A172 (cell line): ENCODE measurements around the gene RIN3. TPM values are rescaled to one million over a fixed set of nuclear protein-coding genes. Genes with fewer than 3 reads are reported as not detected.

Experiments
- DNase-seq: peaks from one replicate; pipeline ENCODE4 v3.0.0-alpha.2; 2015; ENCODE audit warnings: low spot score
- total RNA-seq: library from RNA; depleted of rRNA; stranded (reverse); fragments of >200 nt; shearing (Covaris generic); gene quantifications from 2 replicates; pipeline ENCODE4 v1.2.3, GENCODE V29; 2014; rRNA removed

RIN3 gene, protein sequence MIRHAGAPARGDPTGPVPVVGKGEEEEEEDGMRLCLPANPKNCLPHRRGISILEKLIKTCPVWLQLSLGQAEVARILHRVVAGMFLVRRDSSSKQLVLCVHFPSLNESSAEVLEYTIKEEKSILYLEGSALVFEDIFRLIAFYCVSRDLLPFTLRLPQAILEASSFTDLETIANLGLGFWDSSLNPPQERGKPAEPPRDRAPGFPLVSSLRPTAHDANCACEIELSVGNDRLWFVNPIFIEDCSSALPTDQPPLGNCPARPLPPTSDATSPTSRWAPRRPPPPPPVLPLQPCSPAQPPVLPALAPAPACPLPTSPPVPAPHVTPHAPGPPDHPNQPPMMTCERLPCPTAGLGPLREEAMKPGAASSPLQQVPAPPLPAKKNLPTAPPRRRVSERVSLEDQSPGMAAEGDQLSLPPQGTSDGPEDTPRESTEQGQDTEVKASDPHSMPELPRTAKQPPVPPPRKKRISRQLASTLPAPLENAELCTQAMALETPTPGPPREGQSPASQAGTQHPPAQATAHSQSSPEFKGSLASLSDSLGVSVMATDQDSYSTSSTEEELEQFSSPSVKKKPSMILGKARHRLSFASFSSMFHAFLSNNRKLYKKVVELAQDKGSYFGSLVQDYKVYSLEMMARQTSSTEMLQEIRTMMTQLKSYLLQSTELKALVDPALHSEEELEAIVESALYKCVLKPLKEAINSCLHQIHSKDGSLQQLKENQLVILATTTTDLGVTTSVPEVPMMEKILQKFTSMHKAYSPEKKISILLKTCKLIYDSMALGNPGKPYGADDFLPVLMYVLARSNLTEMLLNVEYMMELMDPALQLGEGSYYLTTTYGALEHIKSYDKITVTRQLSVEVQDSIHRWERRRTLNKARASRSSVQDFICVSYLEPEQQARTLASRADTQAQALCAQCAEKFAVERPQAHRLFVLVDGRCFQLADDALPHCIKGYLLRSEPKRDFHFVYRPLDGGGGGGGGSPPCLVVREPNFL
- total RNA-seq: 0.33 and 2.6 TPM in 2 replicates

DNA sequence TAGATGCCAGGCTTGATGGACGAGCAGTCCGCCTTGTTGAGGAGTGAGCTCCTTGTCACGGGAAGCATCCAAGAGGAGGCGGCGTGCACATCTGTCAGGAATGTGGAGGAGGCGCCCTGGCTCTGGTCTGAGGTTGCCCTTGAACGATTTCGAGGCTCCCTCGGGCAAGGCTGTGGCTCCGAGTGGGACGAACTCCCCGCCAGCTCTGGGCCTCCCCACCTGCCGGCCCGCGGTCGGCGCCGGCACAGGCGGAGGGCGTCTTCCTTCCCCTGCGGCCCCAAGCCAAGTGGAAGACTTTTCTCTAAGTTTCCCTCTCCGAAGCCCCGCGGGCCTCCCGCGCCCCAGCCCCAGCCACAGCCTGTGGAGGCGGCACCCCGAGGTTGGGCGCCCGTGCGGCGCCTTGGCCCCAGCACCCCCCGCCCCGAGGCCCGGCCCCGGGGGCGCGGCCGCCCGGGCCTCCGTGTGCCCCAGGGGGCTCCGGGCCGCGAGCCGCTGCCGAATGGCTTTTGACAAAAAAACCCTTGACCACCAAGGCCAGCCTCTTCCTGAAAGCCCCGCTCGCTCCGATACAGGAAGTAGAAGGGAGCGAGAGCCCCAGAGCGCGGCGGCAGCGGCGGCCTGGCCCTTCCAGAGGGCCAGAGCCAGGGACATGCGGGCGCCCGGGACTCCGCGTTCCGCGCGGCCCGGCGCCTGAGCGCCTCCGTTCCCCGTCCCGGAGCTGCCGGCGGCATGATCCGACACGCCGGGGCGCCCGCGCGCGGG, at the start of gene RIN3:
TSS of gene RIN3 (plus strand) at position 578 of the 762 bp plus-strand sequence. CDS start at position 730, 152 bp downstream.
- peak; percentile 11 for DNase-seq

DNA sequence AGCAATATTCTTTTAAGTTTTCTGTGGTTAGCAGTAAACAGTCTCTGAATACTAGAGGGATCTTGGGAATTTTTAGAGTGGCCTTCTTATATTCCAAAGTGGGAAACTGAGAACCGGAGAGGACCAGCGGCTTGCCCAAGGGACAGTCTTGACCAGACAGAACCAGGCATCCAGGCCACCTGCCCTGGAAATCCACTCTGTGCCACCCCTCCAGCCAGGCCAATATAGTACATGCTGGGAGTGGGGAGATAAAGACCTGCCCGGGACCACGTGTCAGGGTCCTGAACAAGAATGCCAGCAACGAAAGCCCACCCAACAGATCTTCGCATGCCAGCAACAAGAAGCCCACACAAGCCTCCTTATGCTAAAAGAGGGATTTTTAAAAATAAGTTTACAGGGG, 49.4 kb upstream of the RIN3 start:
- DNase-seq: no peak

- no peak for DNase-seq
These were observed 48.9 kb upstream of the RIN3 start for GRCh38 chr14:92464716-92465115.

DNA sequence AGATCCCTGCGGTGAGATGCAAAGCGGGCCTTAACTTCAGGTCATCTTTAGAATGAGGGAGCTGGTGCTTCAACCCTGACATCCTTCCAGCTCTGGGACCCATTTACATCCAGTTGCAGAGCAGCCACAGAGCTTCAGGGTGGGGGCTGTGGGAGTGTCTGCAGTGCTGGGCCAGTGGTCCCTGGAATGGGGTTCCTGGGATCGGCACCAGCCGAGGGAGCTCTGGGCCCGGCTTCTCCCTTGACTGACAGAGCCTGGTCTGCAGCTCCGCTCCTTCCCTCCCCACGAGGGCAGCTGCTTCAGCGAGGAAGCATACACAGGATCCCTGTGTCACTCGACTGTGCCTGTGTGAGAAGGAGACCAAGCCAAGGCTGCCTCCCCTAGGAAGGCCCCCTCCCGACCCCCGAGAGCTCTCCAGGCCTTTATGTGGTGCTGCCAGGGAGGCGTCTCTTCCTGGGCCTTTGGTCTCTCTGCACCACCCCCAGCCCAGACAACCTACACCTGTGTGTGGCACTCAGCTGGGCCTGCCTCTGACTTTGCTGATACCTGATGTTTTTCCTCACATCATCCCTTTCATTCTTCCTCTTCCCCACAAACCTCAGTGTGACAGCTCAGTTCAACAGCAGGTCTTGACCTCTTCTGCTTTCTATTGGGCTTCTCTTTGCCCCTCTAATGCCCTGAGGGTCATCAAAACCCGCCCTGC, 48.1 kb upstream of the RIN3 start:
- no peak for DNase-seq

GRCh38 chr14:92466059-92466458, 47.5 kb upstream of the RIN3 start:
- DNase-seq: no peak

GRCh38 chr14:92469515-92469914, 44.1 kb upstream of the RIN3 start:
- DNase-seq: no peak

GRCh38 chr14:92470215-92470614, 43.4 kb upstream of the RIN3 start:
- peak; percentile 76 for DNase-seq

- DNase-seq: no peak
These were observed 42.8 kb upstream of the RIN3 start for GRCh38 chr14:92470811-92471210.

- DNase-seq: peak; percentile 83
These were observed 41.7 kb upstream of the RIN3 start for GRCh38 chr14:92471919-92472318.

DNA sequence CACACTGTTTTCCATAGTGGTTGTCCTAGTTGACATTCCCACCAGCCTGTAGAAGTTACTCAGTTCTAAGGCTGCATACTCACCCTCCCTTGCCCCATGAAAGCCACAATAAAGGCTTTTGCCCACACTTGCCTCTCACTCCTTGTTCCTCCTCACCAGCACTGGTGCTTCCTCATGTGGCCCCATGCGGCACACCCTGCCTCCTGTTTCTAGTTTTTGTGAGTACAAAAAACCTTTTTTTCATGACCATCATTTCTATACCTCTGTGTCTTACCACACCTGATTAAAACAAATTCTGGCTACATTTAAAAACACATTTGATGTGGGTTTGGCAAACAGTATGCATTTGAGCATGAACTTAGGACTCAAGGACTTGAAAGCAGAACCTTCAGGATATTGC, 40.7 kb upstream of the RIN3 start:
- DNase-seq: no peak

GRCh38 chr14:92473261-92473968, 40.2 kb upstream of the RIN3 start:
- DNase-seq: no peak

DNA sequence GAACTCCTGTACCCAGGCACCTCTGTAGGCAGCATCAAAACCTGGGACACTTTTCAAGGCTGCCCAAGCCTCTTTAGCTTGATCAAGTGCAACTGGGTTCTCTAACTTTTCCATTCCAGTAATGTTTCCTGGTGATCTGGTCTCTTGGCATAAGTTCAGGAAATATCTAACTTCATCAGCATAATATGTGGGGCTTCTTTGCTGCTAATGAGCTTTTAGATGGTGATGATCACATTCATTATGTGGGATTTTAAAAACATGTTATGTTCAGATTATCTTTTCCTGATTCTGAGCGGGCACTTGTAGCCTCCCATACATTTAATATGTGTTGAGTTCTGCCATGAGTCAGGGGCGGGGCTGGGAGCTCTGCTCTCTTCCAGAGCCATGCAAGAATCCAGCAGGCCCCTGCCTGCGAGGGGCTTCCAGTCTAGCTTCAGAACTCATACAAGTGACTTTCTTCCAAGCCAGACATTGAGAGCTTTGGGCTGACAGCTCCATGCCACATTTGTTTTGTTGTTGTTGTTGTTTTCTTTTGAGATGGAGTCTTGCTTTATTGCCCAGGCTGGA, 39.5 kb upstream of the RIN3 start:
- no peak for DNase-seq

DNA sequence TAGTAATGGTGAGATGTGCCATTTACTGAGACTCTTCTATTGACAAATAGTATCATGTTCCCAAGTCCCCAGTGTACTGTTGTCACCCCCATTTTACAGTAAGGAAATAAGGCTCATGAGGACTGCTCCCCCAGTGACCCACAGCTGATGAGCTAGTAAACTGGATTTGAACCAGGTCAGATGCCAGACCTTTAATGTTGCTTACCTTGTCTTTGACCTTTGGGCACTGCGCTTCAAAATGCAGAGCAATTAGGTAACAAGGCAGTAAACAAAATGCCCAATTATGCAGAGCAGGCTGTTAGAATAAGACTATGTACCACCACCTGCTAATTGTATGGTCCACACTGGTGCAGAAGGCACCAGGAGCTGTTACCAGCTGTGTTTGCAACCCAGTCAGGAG, 38.5 kb upstream of the RIN3 start:
- DNase-seq: no peak

- DNase-seq: no peak
These were observed 38.0 kb upstream of the RIN3 start for GRCh38 chr14:92475451-92476187.

GRCh38 chr14:92480856-92481255, 32.7 kb upstream of the RIN3 start:
- no peak for DNase-seq

- no peak for DNase-seq
These were observed 32.2 kb upstream of the RIN3 start for GRCh38 chr14:92481386-92481785.

DNA sequence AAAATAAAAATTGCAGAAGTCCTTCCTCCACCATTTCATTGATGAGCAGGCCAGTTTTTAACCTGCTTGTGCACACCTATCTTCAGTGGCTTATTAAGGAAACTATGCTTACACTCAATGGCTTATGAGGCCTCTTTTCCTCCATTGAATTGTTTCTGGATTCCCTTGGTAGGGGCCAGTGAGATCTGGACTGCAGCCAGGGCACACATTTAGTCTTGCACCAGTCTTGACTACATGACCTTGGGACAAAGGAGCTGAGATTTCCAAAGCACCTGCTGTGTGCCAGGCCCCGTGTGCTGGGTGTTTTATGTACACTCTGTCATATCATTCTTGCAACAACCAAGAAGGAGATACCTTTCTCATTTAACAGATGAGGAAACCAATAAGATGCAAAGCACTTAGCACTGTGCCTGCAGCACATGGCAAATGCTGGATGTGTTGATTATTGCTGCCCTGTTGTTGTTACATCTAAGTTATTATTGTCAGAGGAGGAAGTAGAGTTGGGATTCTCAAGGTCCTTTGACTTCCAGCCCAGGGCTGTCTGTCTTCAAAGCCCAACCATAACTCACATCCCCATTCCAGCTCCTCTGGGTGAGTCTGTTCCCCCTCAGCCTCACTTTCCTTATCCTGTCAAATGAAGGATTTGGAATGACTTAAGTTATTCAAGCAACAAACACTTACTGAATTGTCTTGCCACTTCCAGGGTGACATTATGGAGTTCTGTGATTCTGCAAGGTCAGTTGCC, 31.6 kb upstream of the RIN3 start:
- DNase-seq: no peak

DNA sequence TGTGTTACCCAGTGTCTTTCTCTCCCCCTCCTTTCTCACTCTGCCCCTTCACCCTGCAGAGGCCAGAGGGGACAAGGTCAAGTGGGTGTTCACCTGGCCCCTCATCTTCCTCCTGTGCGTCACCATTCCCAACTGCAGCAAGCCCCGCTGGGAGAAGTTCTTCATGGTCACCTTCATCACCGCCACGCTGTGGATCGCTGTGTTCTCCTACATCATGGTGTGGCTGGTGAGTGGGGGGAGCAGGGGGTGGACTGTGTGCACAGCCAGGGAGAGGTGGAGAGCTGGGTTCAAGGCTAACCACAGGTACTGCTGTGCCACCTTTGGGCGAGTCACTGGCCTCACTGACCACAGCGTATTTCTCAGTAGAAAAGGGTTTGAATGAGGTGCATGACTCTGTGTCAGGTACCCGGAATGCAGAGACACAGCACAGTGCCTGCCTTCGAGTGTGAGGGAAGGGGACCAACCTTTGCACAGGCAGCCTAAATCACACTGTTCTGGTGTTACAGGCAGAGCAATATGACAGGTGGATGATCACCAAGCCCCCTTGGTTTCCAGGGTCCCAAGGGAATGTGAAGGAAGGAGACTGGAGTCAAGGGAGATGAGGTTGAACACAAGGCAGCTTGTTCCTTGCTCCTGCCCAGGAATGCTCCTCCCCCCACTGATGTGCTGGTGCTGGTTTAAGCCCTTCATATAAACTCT, 30.8 kb upstream of the RIN3 start:
- no peak for DNase-seq
